ENCODE measurements around the gene GBA3.

GBA3 gene

GRCh38 chr4:22692736-22693135, at the start of gene GBA3:
TSS of gene GBA3 (plus strand) at chr4:22692937.
- no peak for DNase-seq

GRCh38 chr4:22643952-22644351, 48.8 kb upstream of the GBA3 start:
- no peak for DNase-seq

- no peak for DNase-seq
Measured at GRCh38 chr4:22645481-22646182, 47.1 kb upstream of the GBA3 start.

- no peak for DNase-seq
Measured at GRCh38 chr4:22648996-22649395, 43.7 kb upstream of the GBA3 start.

- no peak for DNase-seq
Measured at GRCh38 chr4:22650771-22651170, 42.0 kb upstream of the GBA3 start.

GRCh38 chr4:22653752-22654151, 39.0 kb upstream of the GBA3 start:
- DNase-seq, result no peak

GRCh38 chr4:22661443-22661842, 31.3 kb upstream of the GBA3 start:
- no peak for DNase-seq

- DNase-seq, result no peak
Measured at GRCh38 chr4:22667332-22667940, 25.3 kb upstream of the GBA3 start.

- DNase-seq, result no peak
Measured at GRCh38 chr4:22668301-22668700, 24.4 kb upstream of the GBA3 start.

- DNase-seq, result no peak
Measured at GRCh38 chr4:22668702-22669101, 24.0 kb upstream of the GBA3 start.

- no peak for DNase-seq
Measured at GRCh38 chr4:22670956-22671355, 21.8 kb upstream of the GBA3 start.

- no peak for DNase-seq
Measured at GRCh38 chr4:22672519-22672918, 20.2 kb upstream of the GBA3 start.

GRCh38 chr4:22672944-22673343, 19.8 kb upstream of the GBA3 start:
- DNase-seq, result no peak

GRCh38 chr4:22674700-22675099, 18.0 kb upstream of the GBA3 start:
- DNase-seq, result no peak

- DNase-seq, result no peak
Measured at GRCh38 chr4:22676063-22676462, 16.7 kb upstream of the GBA3 start.

GRCh38 chr4:22677780-22678179, 15.0 kb upstream of the GBA3 start:
- no peak for DNase-seq

GRCh38 chr4:22678940-22679854, 13.5 kb upstream of the GBA3 start:
- no peak for DNase-seq

- DNase-seq, result no peak
Measured at GRCh38 chr4:22680065-22680642, 12.6 kb upstream of the GBA3 start.

GRCh38 chr4:22683726-22684125, 9.0 kb upstream of the GBA3 start:
- DNase-seq, result no peak

GRCh38 chr4:22686141-22686540, 6.6 kb upstream of the GBA3 start:
- DNase-seq, result no peak

GRCh38 chr4:22688236-22688635, 4.5 kb upstream of the GBA3 start:
- DNase-seq, result no peak

- no peak for DNase-seq
Measured at GRCh38 chr4:22689428-22689827, 3.3 kb upstream of the GBA3 start.

GRCh38 chr4:22695029-22695428, 2.3 kb downstream of the GBA3 start:
- DNase-seq, result no peak
